ENCODE data around the gene GPI.

Gene GPI

DNA sequence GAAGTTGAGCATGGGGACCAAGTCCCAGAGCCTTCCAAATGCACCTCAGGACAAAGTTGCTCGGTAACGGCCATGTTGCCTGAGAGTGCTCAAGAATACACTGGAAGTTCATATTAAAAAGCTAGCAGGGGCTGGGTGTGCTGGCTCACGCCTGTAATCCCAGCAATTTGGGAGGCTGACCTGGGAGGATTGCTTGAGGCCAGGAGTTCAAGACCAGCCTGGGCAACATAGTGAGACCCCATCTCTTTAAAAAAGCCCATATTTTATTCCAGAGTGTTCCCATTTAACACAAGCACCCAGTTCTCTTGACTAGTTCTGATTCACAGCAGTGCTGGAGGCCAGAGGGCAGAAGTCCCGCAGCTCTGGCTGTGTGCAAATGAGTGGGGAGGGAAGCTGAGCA is 8.1 kb upstream of the GPI start:
- TF ChIP-seq GATA3 (IDR thresholded peaks at IDR 0.05; ENCODE audit: low read depth, low read length) = no peak
- no peak for TF ChIP-seq GATA2 (IDR thresholded peaks at IDR 0.05; ENCODE audit: low read depth, low read length)

GRCh38 chr19:34357431-34357830 is 7.6 kb upstream of the GPI start:
- no peak for TF ChIP-seq GATA2 (IDR thresholded peaks at IDR 0.05; ENCODE audit: low read depth, low read length)
- no peak for TF ChIP-seq GATA3 (IDR thresholded peaks at IDR 0.05; ENCODE audit: low read depth, low read length)

DNA sequence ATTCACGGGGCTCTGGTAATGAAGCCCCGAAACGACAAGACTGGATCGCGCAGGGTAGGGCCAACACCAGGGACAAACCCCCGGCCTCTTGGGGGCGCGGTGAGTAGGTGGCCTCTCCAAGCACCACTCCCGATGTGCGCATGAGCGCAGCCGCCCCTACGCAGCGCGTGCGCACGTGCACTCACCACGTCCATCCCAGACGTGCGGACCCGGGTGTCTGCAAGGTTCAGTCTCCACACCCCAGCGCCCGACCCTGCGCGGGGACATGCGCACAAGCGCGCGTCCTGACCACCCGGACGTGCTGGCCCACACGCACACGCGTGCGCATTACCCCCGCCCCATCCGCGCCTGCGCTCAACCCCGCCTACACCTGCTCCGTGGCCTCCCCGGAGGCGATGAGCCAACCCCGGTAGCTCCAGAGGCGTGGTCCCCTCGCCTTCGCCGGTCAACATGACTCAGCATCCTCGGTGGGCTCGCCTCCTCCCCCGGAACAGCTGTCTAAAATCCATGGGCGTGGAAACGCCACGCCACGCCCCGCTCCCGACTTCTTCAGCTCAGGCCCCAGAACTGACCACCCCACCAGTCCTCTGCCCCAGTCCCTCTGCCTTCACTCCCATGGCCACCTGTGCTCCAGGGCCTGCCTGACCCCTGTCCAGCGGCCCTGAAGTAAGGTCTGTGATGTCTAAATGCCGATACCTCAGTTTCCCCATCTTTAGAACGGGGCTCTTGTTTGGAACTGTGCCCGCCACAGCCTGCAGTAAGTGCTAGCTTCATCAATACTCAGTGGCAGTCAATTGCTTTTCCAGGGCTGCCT is 5.6 kb upstream of the GPI start:
- TF ChIP-seq GATA3 (IDR thresholded peaks at IDR 0.05; ENCODE audit: low read depth, low read length) (no peak), GATA2 (IDR thresholded peaks at IDR 0.05; ENCODE audit: low read depth, low read length) (no peak; the same call in 1 of the 2 replicates)

DNA sequence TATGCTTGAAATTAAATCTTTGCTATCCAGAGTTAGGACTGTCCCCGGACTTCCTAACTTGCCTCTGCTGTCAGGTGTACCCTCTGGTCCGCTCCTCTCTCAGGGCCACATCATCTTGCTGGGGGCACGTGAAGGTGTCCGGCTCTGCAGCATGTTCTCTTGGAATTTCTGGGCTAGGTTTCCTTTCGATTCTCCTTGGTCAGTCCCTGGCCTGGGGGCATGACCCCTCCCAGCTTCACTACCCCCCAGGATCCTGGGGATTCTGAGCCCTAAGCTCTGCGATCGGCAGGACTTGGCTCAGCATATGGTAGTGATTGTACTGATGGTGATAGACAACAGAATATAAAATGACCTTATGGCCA is 5.1 kb upstream of the GPI start:
- TF ChIP-seq GATA3 (IDR thresholded peaks at IDR 0.05; ENCODE audit: low read depth, low read length) (no peak), GATA2 (IDR thresholded peaks at IDR 0.05; ENCODE audit: low read depth, low read length) (no peak)

DNA sequence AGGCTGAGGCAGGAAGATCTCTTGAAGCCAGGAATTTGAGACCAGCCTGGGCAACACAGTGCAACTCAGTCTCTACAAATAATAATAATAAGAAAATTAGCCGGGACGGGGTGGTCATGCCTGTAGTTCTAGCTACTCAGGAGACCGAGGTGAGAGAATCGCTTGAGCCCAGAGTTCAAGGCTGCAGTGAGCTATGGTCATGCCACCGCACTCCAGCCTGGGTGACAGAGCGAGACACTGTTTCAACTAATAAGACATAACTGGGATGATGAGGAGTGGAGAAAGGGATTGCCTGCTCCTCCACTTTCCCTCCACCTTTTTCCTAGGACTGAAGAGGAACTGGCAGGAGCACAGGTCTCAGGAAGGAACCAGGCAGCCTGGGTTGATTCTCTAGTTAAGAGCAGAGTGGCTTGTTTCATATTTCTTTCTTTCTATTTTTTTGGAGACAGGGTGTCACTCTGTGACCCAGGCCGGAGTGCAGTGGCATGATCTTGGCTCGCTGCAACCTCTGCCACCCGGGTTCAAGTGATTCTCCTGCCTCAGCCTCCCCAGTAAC is 4.6 kb upstream of the GPI start:
- TF ChIP-seq GATA2 (IDR thresholded peaks at IDR 0.05; ENCODE audit: low read depth, low read length) (no peak), GATA3 (IDR thresholded peaks at IDR 0.05; ENCODE audit: low read depth, low read length) (no peak)

DNA sequence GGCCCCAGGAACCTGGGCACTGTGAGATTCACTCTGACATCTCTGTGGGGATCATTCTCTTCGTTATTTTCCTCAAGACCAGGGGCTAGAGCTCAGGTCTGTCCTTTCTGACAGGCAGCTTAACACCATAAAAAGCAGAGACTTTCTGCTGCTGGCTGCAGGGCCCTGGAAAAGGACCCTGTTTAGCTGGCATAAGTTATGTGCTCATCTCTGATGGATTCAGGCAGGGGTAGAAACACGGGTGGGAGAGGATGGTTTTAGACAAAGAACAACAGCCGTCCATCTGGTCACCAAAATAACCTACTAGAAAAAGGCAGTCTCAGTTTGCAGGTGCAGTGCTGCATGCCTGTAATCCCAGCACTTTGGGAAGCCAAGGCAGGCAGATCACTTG is 2.3 kb upstream of the GPI start:
- TF ChIP-seq GATA2 (IDR thresholded peaks at IDR 0.05; ENCODE audit: low read depth, low read length) = no peak
- no peak for TF ChIP-seq GATA3 (IDR thresholded peaks at IDR 0.05; ENCODE audit: low read depth, low read length)

GRCh38 chr19:34363094-34363493 is 1.9 kb upstream of the GPI start:
- no peak for TF ChIP-seq GATA2 (IDR thresholded peaks at IDR 0.05; ENCODE audit: low read depth, low read length)

GRCh38 chr19:34363930-34364329 is 1.1 kb upstream of the GPI start:
- no peak for TF ChIP-seq GATA2 (IDR thresholded peaks at IDR 0.05; ENCODE audit: low read depth, low read length)
- no peak for TF ChIP-seq GATA3 (IDR thresholded peaks at IDR 0.05; ENCODE audit: low read depth, low read length)

GRCh38 chr19:34364462-34364829 is 550 bp upstream of the GPI start:
- TF ChIP-seq GATA3 (IDR thresholded peaks at IDR 0.05; ENCODE audit: low read depth, low read length) (no peak), GATA2 (IDR thresholded peaks at IDR 0.05; ENCODE audit: low read depth, low read length) (no peak)

DNA sequence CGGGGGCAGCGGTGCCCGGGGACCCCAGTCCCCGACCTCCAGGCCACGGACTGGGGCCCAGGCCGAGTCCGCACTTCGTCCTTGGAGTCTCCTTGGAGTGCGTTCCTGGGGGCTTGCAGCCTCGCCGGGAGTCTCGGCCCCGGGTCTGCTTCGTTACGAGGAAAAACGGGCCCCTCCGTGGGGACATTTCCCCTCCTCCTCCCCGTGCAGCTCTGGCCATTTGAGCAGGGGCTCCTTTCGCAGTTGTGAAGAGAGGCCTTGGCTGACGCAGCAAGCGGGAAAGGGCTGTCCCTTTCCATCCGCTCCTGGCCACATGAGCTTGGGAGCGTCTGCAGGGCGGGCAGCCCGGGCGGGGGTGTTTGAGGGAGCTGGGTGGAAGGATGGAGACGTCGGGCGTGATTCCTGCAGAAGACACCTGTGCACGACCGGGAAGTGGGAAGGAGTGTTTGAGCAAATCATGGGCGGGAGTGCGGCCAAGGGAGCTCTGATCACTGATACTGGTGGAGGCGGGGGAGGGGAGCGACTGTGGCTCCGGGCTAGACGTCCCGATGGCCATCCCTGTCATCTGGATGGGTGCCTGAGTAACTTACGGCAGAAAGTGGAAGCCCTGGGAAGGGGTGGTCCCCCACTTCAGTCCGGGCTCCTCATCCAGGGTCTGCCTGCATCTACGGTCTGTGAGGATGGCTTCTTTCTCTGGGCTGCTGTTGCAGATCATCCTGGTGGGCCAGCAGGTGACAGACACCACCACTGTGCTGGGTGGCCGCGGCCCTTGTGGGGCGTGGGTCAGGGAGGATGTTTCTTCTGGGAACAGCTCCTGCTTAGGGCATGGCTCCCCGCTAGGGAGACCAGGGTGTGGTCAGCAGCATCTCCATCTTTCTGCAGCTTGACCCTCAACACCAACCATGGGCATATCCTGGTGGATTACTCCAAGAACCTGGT is 736 bp downstream of the GPI start:
- TF ChIP-seq GATA3 (IDR thresholded peaks at IDR 0.05; ENCODE audit: low read depth, low read length) (no peak), GATA2 (IDR thresholded peaks at IDR 0.05; ENCODE audit: low read depth, low read length) (peak; percentile 30; the same call in 1 of the 2 replicates)

GRCh38 chr19:34366738-34367623 is 2.0 kb downstream of the GPI start:
- TF ChIP-seq GATA2 (IDR thresholded peaks at IDR 0.05; ENCODE audit: low read depth, low read length) (no peak), GATA3 (IDR thresholded peaks at IDR 0.05; ENCODE audit: low read depth, low read length) (no peak)

DNA sequence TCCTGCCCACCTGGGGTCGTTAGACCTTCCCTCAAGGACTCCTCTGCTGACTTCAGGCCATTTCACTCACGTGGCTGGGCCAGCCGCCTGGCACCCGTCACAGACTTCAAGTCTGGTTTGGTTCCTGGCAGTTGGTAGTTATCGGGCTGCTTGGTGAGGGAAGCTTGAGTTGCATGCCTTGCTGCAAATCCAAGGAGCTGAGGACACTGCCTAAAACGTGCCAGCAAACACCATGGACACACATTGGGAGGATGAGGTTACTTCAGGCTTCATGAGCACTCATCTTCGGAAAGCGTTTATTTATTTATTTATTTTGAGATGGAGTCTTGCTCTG is 2.6 kb downstream of the GPI start:
- TF ChIP-seq GATA2 (IDR thresholded peaks at IDR 0.05; ENCODE audit: low read depth, low read length) = no peak
- TF ChIP-seq GATA3 (IDR thresholded peaks at IDR 0.05; ENCODE audit: low read depth, low read length) = no peak

DNA sequence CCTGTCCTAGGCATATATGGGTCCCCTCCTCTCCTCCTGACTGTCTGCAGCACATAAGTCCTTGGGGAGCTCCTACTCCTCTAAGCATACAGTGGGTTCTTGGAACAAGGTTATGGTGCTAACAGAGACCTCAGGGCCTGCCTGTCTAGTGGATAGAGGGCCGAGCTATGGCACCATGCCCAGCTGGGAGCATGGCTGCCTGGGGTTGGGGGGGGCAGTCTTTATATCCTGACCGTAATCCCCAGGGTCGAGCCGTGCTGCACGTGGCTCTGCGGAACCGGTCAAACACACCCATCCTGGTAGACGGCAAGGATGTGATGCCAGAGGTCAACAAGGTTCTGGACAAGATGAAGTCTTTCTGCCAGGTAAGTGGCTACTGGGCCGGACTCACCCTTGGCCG is 3.3 kb downstream of the GPI start:
- TF ChIP-seq GATA2 (IDR thresholded peaks at IDR 0.05; ENCODE audit: low read depth, low read length) (no peak), GATA3 (IDR thresholded peaks at IDR 0.05; ENCODE audit: low read depth, low read length) (no peak)

DNA sequence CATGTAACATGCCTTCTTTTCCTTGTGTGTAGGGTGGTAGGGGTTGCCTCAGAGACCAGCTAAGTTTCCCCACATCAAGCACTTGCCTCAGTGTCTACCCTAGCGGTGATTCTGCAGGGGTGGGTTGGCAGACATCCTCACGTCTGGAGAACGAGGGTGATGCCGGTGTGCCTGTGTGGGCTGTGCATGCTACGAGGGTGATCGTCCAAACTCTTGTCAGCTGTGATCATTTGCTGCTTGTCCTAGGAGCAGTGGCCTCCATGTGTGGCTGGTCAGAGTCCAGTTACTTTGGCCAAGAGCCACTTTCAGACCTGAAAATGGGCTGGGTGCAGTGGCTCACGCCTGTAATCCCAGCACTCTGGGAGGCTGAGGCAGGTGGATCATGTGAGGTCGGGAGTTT is 5.1 kb downstream of the GPI start:
- no peak for TF ChIP-seq GATA2 (IDR thresholded peaks at IDR 0.05; ENCODE audit: low read depth, low read length)
- TF ChIP-seq GATA3 (IDR thresholded peaks at IDR 0.05; ENCODE audit: low read depth, low read length) = no peak
